ENCODE data around the gene ELP2. TPM values are rescaled to one million over a fixed set of nuclear protein-coding genes. Genes with fewer than 3 reads are reported as not detected.

ELP2 gene
- total and polyA plus RNA-seq, 4 donors, result 31.4 to 257 (median 56.9) TPM

GRCh38 chr18:36108196-36108595 lies 21.5 kb upstream of the ELP2 start:
- H3K4me1 ChIP-seq (ENCODE audit: control insufficient read depth in 5 of 5, insufficient read depth in 5 of 5, low read length in 5 of 5), result no peaks in the 10 kb centered on the region
- peaks cover 5 to 17% (median 8%) of the 10 kb centered on the region in 4 donors for H3K36me3 ChIP-seq (ENCODE audit: control insufficient read depth in 4 of 4, insufficient read depth in 4 of 4, low read length in 4 of 4)
- no peak for TF ChIP-seq CTCF (IDR thresholded peaks at IDR 0.05; ENCODE audit: control extremely low read depth, extremely low read depth)
- H3K27me3 ChIP-seq (ENCODE audit: control insufficient read depth in 3 of 3, insufficient read depth in 3 of 3, low read length in 2 of 3), result no peaks in the 10 kb centered on the region
- H3K9me3 ChIP-seq (ENCODE audit: control insufficient read depth in 4 of 4, insufficient read depth in 3 of 4, low read length in 3 of 4), result no peaks in the 10 kb centered on the region
- DNase-seq, result no peak
- ATAC-seq (ENCODE audit: insufficient read depth, low FRiP score), result no peak
- 41 to 43% methylated on average over 2 of the region's 2 CpGs for WGBS, 2 donors
- H3K4me3 ChIP-seq, result no peak overlapping the region
- H3K27ac ChIP-seq (ENCODE audit: low read depth in 1 of 2, low read length in 1 of 2), result no peak overlapping the region
- no peak overlapping the region for H3K9ac ChIP-seq (ENCODE audit: insufficient read depth in 1 of 2, low read length in 2 of 2)

- no peaks in the 10 kb centered on the region for H3K9me3 ChIP-seq (ENCODE audit: control insufficient read depth in 4 of 4, insufficient read depth in 3 of 4, low read length in 3 of 4)
- ATAC-seq (ENCODE audit: insufficient read depth, low FRiP score), result no peak
- no peak for TF ChIP-seq CTCF (IDR thresholded peaks at IDR 0.05; ENCODE audit: control extremely low read depth, extremely low read depth)
- peaks cover 7 to 17% (median 9%) of the 10 kb centered on the region in 4 donors for H3K36me3 ChIP-seq (ENCODE audit: control insufficient read depth in 4 of 4, insufficient read depth in 4 of 4, low read length in 4 of 4)
- H3K27me3 ChIP-seq (ENCODE audit: control insufficient read depth in 3 of 3, insufficient read depth in 3 of 3, low read length in 2 of 3), result no peaks in the 10 kb centered on the region
- H3K9ac ChIP-seq (ENCODE audit: insufficient read depth in 1 of 2, low read length in 2 of 2), result no peak overlapping the region
- H3K4me1 ChIP-seq (ENCODE audit: control insufficient read depth in 5 of 5, insufficient read depth in 5 of 5, low read length in 5 of 5), result no peaks in the 10 kb centered on the region
- no peak overlapping the region for H3K27ac ChIP-seq (ENCODE audit: low read depth in 1 of 2, low read length in 1 of 2)
- DNase-seq, result no peak
- H3K4me3 ChIP-seq, result no peak overlapping the region
- WGBS, 2 donors, result 94% methylated on average over 5 of the region's 5 CpGs
These were observed 21.1 kb upstream of the ELP2 start for GRCh38 chr18:36108601-36109000.

- no peak for TF ChIP-seq CTCF (IDR thresholded peaks at IDR 0.05; ENCODE audit: control extremely low read depth, extremely low read depth)
- ATAC-seq (ENCODE audit: insufficient read depth, low FRiP score), result no peak
- DNase-seq, result no peak
- Histone ChIP-seq H3K4me1 (ENCODE audit: control insufficient read depth in 5 of 5, insufficient read depth in 5 of 5, low read length in 5 of 5) (no peaks in the 10 kb centered on the region), H3K9me3 (ENCODE audit: control insufficient read depth in 4 of 4, insufficient read depth in 3 of 4, low read length in 3 of 4) (no peaks in the 10 kb centered on the region), H3K27ac (ENCODE audit: low read depth in 1 of 2, low read length in 1 of 2) (no peak overlapping the region), H3K27me3 (ENCODE audit: control insufficient read depth in 3 of 3, insufficient read depth in 3 of 3, low read length in 2 of 3) (no peaks in the 10 kb centered on the region), H3K4me3 (no peak overlapping the region), H3K36me3 (ENCODE audit: control insufficient read depth in 4 of 4, insufficient read depth in 4 of 4, low read length in 4 of 4) (peaks cover 8 to 24% (median 15%) of the 10 kb centered on the region in 4 donors), H3K9ac (ENCODE audit: insufficient read depth in 1 of 2, low read length in 2 of 2) (no peak overlapping the region)
- WGBS, 2 donors, result 97 to 100% methylated on average over 1 of the region's 1 CpG
These were observed 20.0 kb upstream of the ELP2 start for GRCh38 chr18:36109737-36110136.

- TF ChIP-seq CTCF (IDR thresholded peaks at IDR 0.05; ENCODE audit: control extremely low read depth, extremely low read depth), result no peak
- peaks cover 11 to 39% (median 24%) of the 10 kb centered on the region in 4 donors for H3K36me3 ChIP-seq (ENCODE audit: control insufficient read depth in 4 of 4, insufficient read depth in 4 of 4, low read length in 4 of 4)
- H3K27me3 ChIP-seq (ENCODE audit: control insufficient read depth in 3 of 3, insufficient read depth in 3 of 3, low read length in 2 of 3), result no peaks in the 10 kb centered on the region
These were observed 17.4 kb upstream of the ELP2 start for GRCh38 chr18:36112302-36112701.

More at GRCh38 chr18:36112302-36112701, 17.4 kb upstream of the ELP2 start:
- no peaks in the 10 kb centered on the region for H3K9me3 ChIP-seq (ENCODE audit: control insufficient read depth in 4 of 4, insufficient read depth in 3 of 4, low read length in 3 of 4)
- H3K4me1 ChIP-seq (ENCODE audit: control insufficient read depth in 5 of 5, insufficient read depth in 5 of 5, low read length in 5 of 5), result no peaks in the 10 kb centered on the region
- H3K9ac ChIP-seq (ENCODE audit: insufficient read depth in 1 of 2, low read length in 2 of 2), result no peak overlapping the region
- no peak overlapping the region for H3K27ac ChIP-seq (ENCODE audit: low read depth in 1 of 2, low read length in 1 of 2)
- DNase-seq, result no peak
- H3K4me3 ChIP-seq, result no peak overlapping the region
- no peak for ATAC-seq (ENCODE audit: insufficient read depth, low FRiP score)

All from lung (tissue), 12 donors.